Heart right ventricle (tissue), 16 donors: ENCODE results near the gene NEK4. TPM values are rescaled to one million over a fixed set of nuclear protein-coding genes. Genes with fewer than 3 reads are reported as not detected.

Experiments
- ATAC-seq, 8 donors: fragments of 200-7000 bp; cut with Tn5 transposase; one replicate each; pipeline ENCODE4 v1.9.1; 2020; ENCODE audit warnings: mild to moderate bottlenecking in 8 of 8, moderate library complexity in 8 of 8, moderate number of reproducible peaks in 1 of 8
- DNase-seq, 2 donors: peaks; one replicate each; pipeline ENCODE4 v3.0.0-alpha.2; 2020
- H3K27ac ChIP-seq, 10 donors: fragments of 200-600 bp; sonication (generic) in 2 of 10; one replicate each; pipeline versions ENCODE4 v1.5.0 to v1.8.0; 2020 to 2022; ENCODE audit warnings: mild to moderate bottlenecking in 3 of 10
- H3K27me3 ChIP-seq, 7 donors: fragments of 200-600 bp; one replicate each; pipeline ENCODE4 v1.8.0; 2021 to 2022; ENCODE audit warnings: mild to moderate bottlenecking in 2 of 7
- H3K36me3 ChIP-seq, 9 donors: fragments of 200-600 bp; sonication (generic) in 1 of 9; one replicate each; pipeline versions ENCODE4 v1.5.0 to v1.8.0; 2020 to 2022; ENCODE audit warnings: mild to moderate bottlenecking in 2 of 9
- H3K4me1 ChIP-seq, 9 donors: fragments of 200-600 bp; sonication (generic) in 1 of 9; one replicate each; pipeline versions ENCODE4 v1.5.0 to v1.8.0; 2020 to 2022; ENCODE audit warnings: mild to moderate bottlenecking in 4 of 9
- H3K4me3 ChIP-seq, 10 donors: fragments of 200-600 bp; sonication (generic) in 2 of 10; one replicate each; pipeline versions ENCODE4 v1.5.0 to v1.8.0; 2020 to 2022; ENCODE audit warnings: mild to moderate bottlenecking in 7 of 10, moderate library complexity in 2 of 10
- H3K9me3 ChIP-seq, 11 donors: fragments of 200-600 bp in 10 of 11; sonication (generic) in 2 of 11; one replicate each; pipeline versions ENCODE4 v1.5.0 to v1.8.0; 2013 to 2022; ENCODE audit warnings: mild to moderate bottlenecking in 2 of 11, control low read depth in 1 of 11, moderate library complexity in 1 of 11
- WGBS, 2 donors: extraction: QIAGEN DNeasy Blood & Tissue Kit; methylation state at CpG; one replicate each; pipeline ENCODE4 v1.1.7; 2013; ENCODE audit warnings: inconsistent platforms in 1 of 2; 5-methylcytosine and 5-hydroxymethylcytosine counted together
- intact Hi-C, 10 donors: fragments of 100-400 bp; cut with DNase I; formaldehyde crosslinking; loops; one replicate each; pipeline versions ENCODE4 v1.11.1 to v1.14.2; 2022
- polyA plus RNA-seq, 2 donors: library from polyadenylated mRNA; stranded (reverse); fragments of 200-250 nt; gene quantifications; one replicate each; pipeline ENCODE4 v1.2.3, GENCODE V29; 2013
- total RNA-seq, 10 donors: library from RNA; stranded (reverse); fragmentation: NEBNext Ultra II Directional in 3 of 10; extraction: Animal tissue kit (Norgen Biotek cat#: 25700) in 3 of 10; gene quantifications; one replicate each; pipeline versions ENCODE4 v1.2.1 to v1.2.4, GENCODE V29; 2021 to 2023
- TF ChIP-seq, protein P1 (sequence below), 9 donors: fragments of 200-600 bp; sonication (generic) in 2 of 9; IDR thresholded peaks; one replicate each; pipeline versions ENCODE4 v1.5.0 to v1.8.0; 2021 to 2022; ENCODE audit warnings: antibody characterized with exemption in 9 of 9, mild to moderate bottlenecking in 5 of 9, moderate library complexity in 1 of 9
- donor health status: Arrhythmogenic right ventricular cardiomyopathy.
- donor health status: ischemic (EF 13 %, LVEDD 7.1; RV severe dilation, severe dysfunction).
- donor health status: healthy with polysubstance abuse.
- donor health status: DM: no; HTN: yes; CAD: no.
- donor health status: DM: no; HTN: no; CAD: no.
- donor health status: ischemic (EF 25% LVEDD 6.9; RV normal size, moderate dysfunction).
- donor health status: ischemic (EF 25% LVEDD 5.7; RV mildly dilated, moderate dysfunction).
- donor health status: healthy.
- donor health status: DM: yes; HTN: yes; CAD: no.
- donor health status: Ischemic cardiomyopathy.
- donor health status: ischemic (EF 35%, LVEDD 5.7; RV mildly dilated, moderate dysfunction).
- donor health status: nonischemic (EF 11% LVEDD 7.7; RV severe dilation, severe dysfunction).
- donor health status: DM: yes; HTN: yes; CAD: no.
- donor health status: PGD.
- donor health status: ischemic (EF 29% LVEDD 5.4; RV normal size, mild dysfunction).
- donor health status: nonischemic (EF 23%, LVEDD 6.1; RV moderate dilation, normal function).

NEK4 gene
- total and polyA plus RNA-seq, 12 donors = 4.6 to 21.4 (median 16.0) TPM

DNA sequence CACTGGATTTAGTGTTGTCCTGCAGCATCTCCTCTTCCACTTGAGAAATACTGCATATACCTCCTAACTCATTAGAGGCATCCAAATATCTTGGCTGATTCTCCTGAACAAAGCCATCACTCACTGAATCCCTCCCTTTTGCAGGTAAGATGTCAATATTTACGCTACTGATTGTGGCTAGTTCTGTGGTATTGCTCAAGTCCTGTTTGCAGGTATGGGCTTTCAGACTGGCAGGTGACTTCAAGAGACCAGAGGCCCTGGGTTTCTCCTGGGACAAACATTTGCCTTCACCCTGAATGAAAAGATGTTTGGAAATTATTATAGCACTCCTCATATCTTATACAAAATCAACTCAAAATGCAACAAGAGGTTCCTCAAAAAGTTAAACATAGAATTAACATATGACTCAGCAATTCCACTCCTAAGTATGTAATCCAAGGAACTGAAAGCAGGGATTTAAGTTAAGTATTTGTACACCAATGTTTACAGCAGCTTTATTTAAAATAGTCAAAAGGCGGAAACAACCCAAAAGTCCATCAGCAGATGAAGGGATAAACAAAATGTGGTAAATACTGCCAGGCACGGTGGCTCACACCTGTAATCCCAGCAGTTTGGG, 18.6 kb downstream of the NEK4 start:
- no peak overlapping the region for H3K4me3 ChIP-seq
- DNase-seq (no peak), ATAC-seq (no peak)
- peaks cover 0 to 100% (median 48%) of the 10 kb centered on the region in 9 donors for H3K36me3 ChIP-seq
- H3K27ac ChIP-seq = no peak overlapping the region
- no peaks in the 10 kb centered on the region for H3K4me1 ChIP-seq
- 94 to 95% methylated on average over 3 of the region's 3 CpGs for WGBS, 2 donors
- H3K9me3 ChIP-seq = no peaks in the 10 kb centered on the region
- no peaks in the 10 kb centered on the region for H3K27me3 ChIP-seq
- intact Hi-C loops = no loop called here
- TF ChIP-seq, protein P1, sequence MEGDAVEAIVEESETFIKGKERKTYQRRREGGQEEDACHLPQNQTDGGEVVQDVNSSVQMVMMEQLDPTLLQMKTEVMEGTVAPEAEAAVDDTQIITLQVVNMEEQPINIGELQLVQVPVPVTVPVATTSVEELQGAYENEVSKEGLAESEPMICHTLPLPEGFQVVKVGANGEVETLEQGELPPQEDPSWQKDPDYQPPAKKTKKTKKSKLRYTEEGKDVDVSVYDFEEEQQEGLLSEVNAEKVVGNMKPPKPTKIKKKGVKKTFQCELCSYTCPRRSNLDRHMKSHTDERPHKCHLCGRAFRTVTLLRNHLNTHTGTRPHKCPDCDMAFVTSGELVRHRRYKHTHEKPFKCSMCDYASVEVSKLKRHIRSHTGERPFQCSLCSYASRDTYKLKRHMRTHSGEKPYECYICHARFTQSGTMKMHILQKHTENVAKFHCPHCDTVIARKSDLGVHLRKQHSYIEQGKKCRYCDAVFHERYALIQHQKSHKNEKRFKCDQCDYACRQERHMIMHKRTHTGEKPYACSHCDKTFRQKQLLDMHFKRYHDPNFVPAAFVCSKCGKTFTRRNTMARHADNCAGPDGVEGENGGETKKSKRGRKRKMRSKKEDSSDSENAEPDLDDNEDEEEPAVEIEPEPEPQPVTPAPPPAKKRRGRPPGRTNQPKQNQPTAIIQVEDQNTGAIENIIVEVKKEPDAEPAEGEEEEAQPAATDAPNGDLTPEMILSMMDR (IDR thresholded peaks at IDR 0.05) = no peak

DNA sequence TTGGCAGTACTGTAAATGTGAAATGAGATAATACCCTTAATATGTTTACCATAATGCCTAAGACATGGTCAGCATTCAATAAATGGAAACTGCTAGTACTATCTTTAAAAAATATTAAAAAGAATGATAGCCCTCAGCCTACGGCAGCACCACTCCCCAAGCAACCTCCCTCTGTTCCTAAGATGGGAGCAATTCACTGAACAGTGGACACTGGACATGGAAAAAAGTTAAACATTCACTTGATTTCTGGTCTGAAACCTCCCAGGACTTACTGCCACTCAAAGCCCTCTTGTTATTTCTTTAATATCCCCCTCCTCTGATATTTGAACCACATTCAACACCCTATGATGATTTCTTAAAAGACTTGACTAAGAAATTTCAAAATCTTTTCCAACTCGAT, 27.0 kb downstream of the NEK4 start:
- H3K36me3 ChIP-seq = peaks cover 0 to 100% (median 66%) of the 10 kb centered on the region in 9 donors

DNA sequence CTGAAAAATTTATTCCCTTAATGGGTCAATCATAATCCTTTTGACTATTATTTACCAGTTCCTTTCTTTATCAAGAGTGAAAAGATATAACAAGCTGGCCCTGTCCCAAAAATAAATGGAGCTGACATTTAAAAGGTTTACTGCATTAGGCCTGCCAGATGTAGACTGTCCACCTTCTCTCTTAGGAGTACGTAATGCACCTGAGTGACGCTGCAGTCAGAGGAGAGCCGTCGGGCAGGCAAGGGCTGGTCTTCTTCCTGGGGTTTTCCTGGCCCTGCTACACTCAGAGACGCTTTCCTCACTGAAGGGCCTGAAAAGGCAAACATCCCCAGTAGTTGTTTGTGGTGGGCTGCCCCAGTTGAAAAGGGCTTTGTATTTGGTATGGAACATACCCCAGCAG, 27.6 kb downstream of the NEK4 start:
- DNase-seq (no peak), ATAC-seq (no peak)
- Histone ChIP-seq H3K4me1 (no peaks in the 10 kb centered on the region), H3K36me3 (peaks cover 0 to 100% (median 71%) of the 10 kb centered on the region in 9 donors), H3K27me3 (no peaks in the 10 kb centered on the region), H3K4me3 (no peak overlapping the region), H3K9me3 (no peaks in the 10 kb centered on the region), H3K27ac (no peak overlapping the region)
- intact Hi-C loops = loop anchor here in 8 of 10 donors (5.0 to 10.0 kb wide), 5 partner anchors 182 to 332 kb away; no protein-coding TSS in a partner anchor
- TF ChIP-seq, protein P1 (IDR thresholded peaks at IDR 0.05) = no peak
- WGBS, 2 donors = 93 to 95% methylated on average over 5 of the region's 5 CpGs

More for the DNA sequence above, 27.0 kb downstream of the NEK4 start:
- Histone ChIP-seq H3K4me1 (no peaks in the 10 kb centered on the region), H3K4me3 (no peak overlapping the region), H3K27me3 (no peaks in the 10 kb centered on the region), H3K9me3 (no peaks in the 10 kb centered on the region), H3K27ac (no peak overlapping the region)
- ATAC-seq (no peak), DNase-seq (no peak)
- TF ChIP-seq, protein P1 (IDR thresholded peaks at IDR 0.05) = no peak
- intact Hi-C loops = loop anchor here in 8 of 10 donors (5.0 to 10.0 kb wide), 5 partner anchors 181 to 331 kb away; no protein-coding TSS in a partner anchor
- WGBS, 2 donors = 90 to 96% methylated on average over 2 of the region's 2 CpGs

DNA sequence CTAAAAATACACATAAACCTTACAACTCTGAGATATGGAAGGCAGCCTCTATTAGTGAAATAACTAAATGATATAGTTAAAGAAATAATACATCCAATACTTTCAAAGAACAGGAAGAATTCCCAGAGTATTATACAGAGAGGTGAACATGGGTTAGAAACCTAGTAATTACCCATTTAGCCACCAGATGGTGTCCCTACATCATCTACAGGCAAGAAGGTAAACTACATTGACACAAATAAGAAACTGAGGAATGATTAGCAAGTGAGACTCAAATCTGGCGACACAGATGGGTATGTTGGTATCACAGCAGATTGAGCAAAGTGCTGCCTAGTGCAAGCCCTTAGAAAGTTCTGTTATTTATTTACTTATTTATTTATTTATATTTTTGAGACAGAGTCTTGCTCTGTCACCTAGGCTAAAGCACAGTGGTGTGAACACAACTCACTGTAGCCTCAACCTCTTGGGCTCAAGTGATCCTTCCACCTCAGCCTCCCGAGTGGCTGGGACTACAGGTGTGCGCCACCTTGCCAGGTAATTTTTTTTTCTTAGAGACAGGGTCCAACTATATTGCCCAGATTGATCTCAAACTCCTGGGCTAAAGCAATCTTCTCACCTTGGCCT, 28.2 kb downstream of the NEK4 start:
- ATAC-seq (peak in 1 of 8 donors; percentile 42), DNase-seq (no peak)
- no peak overlapping the region for H3K27ac ChIP-seq
- WGBS, 2 donors = 90 to 94% methylated on average over 3 of the region's 3 CpGs
- intact Hi-C loops = loop anchor here in 8 of 10 donors (1.0 to 10.0 kb wide), 6 partner anchors 182 to 332 kb away; no protein-coding TSS in a partner anchor
- no peaks in the 10 kb centered on the region for H3K9me3 ChIP-seq
- TF ChIP-seq, protein P1 (IDR thresholded peaks at IDR 0.05) = peak; percentile 35 to 71 (median 60)
- no peak overlapping the region for H3K4me3 ChIP-seq
- peaks cover 0 to 100% (median 73%) of the 10 kb centered on the region in 9 donors for H3K36me3 ChIP-seq
- no peaks in the 10 kb centered on the region for H3K4me1 ChIP-seq
- H3K27me3 ChIP-seq = no peaks in the 10 kb centered on the region
